Upper lobe of right lung (tissue), 1 donor: ENCODE results near the gene KCNMA1. TPM values are rescaled to one million over a fixed set of nuclear protein-coding genes. Genes with fewer than 3 reads are reported as not detected.

Source experiments
- ATAC-seq: fragments of 200-7000 bp; cut with Tn5 transposase; one replicate; pipeline ENCODE4 v1.9.1; 2020; ENCODE audit warnings: mild to moderate bottlenecking, moderate library complexity
- DNase-seq: peaks from one replicate; pipeline ENCODE4 v3.0.0-alpha.2; 2020
- H3K27ac ChIP-seq: fragments of 200-600 bp; one replicate; pipeline ENCODE4 v1.8.0; 2022
- H3K27me3 ChIP-seq: fragments of 200-600 bp; one replicate; pipeline ENCODE4 v1.8.0; 2022; ENCODE audit warnings: mild to moderate bottlenecking
- H3K36me3 ChIP-seq: fragments of 200-600 bp; one replicate; pipeline ENCODE4 v1.8.0; 2022
- H3K4me1 ChIP-seq: fragments of 200-600 bp; one replicate; pipeline ENCODE4 v1.8.0; 2022
- H3K4me3 ChIP-seq: fragments of 200-600 bp; one replicate; pipeline ENCODE4 v1.8.0; 2022; ENCODE audit warnings: mild to moderate bottlenecking
- H3K9me3 ChIP-seq: fragments of 200-600 bp; one replicate; pipeline ENCODE4 v1.8.0; 2022
- CTCF ChIP-seq: fragments of 200-600 bp; IDR thresholded peaks from one replicate; pipeline ENCODE4 v1.8.0; 2022; ENCODE audit warnings: antibody characterized with exemption
- intact Hi-C: fragments of 100-400 bp; cut with DNase I; formaldehyde crosslinking; loops from one replicate; pipeline ENCODE4 v1.11.0; 2022
- total RNA-seq: library from RNA; stranded (reverse); fragmentation: NEBNext Ultra II Directional; extraction: Animal tissue kit (Norgen Biotek cat#: 25700); gene quantifications from one replicate; pipeline ENCODE4 v1.2.1, GENCODE V29; 2021
- donor health status: DM: no; HTN: yes; CAD: no; lungs with severe emphysema.

The KCNMA1 gene
- total RNA-seq, 1 donor from 2014 or later, result 26.3 TPM

GRCh38 chr10:77371421-77371820 lies 266.2 kb downstream of the KCNMA1 start:
- DNase-seq (no peak), ATAC-seq (no peak)
- Histone ChIP-seq H3K27me3 (no peaks in the 10 kb centered on the region), H3K4me1 (no peaks in the 10 kb centered on the region), H3K27ac (no peak overlapping the region), H3K36me3 (no peaks in the 10 kb centered on the region), H3K4me3 (no peak overlapping the region), H3K9me3 (no peaks in the 10 kb centered on the region)
- no peak for TF ChIP-seq CTCF
- intact Hi-C loops, result no loop called here

GRCh38 chr10:77368006-77368405 lies 269.6 kb downstream of the KCNMA1 start:
- Histone ChIP-seq H3K27me3 (no peaks in the 10 kb centered on the region), H3K36me3 (no peaks in the 10 kb centered on the region), H3K27ac (no peak overlapping the region), H3K9me3 (no peaks in the 10 kb centered on the region), H3K4me3 (no peak overlapping the region), H3K4me1 (no peaks in the 10 kb centered on the region)
- no peak for TF ChIP-seq CTCF
- ATAC-seq (no peak), DNase-seq (no peak)
- intact Hi-C loops, result no loop called here

- intact Hi-C loops, result no loop called here
- no peaks in the 10 kb centered on the region for H3K4me1 ChIP-seq
- DNase-seq (no peak), ATAC-seq (no peak)
- no peaks in the 10 kb centered on the region for H3K36me3 ChIP-seq
- no peak overlapping the region for H3K27ac ChIP-seq
- no peaks in the 10 kb centered on the region for H3K27me3 ChIP-seq
- no peak overlapping the region for H3K4me3 ChIP-seq
- no peaks in the 10 kb centered on the region for H3K9me3 ChIP-seq
- TF ChIP-seq CTCF, result no peak
Measured at GRCh38 chr10:77363210-77363609, 274.4 kb downstream of the KCNMA1 start.

- no peak for DNase-seq
- no peaks in the 10 kb centered on the region for H3K27me3 ChIP-seq
- no peak for ATAC-seq
Measured at GRCh38 chr10:77361831-77362230, 275.8 kb downstream of the KCNMA1 start.

GRCh38 chr10:77361426-77361825 lies 276.2 kb downstream of the KCNMA1 start:
- H3K4me1 ChIP-seq, result no peaks in the 10 kb centered on the region
- H3K27me3 ChIP-seq, result no peaks in the 10 kb centered on the region
- no peak overlapping the region for H3K27ac ChIP-seq
- intact Hi-C loops, result no loop called here
- ATAC-seq (no peak), DNase-seq (no peak)
- H3K4me3 ChIP-seq, result no peak overlapping the region
- TF ChIP-seq CTCF, result no peak
- H3K36me3 ChIP-seq, result no peaks in the 10 kb centered on the region
- H3K9me3 ChIP-seq, result no peaks in the 10 kb centered on the region

More at GRCh38 chr10:77361831-77362230, 275.8 kb downstream of the KCNMA1 start:
- Histone ChIP-seq H3K4me1 (no peaks in the 10 kb centered on the region), H3K27ac (no peak overlapping the region), H3K4me3 (no peak overlapping the region), H3K9me3 (no peaks in the 10 kb centered on the region), H3K36me3 (no peaks in the 10 kb centered on the region)
- no peak for TF ChIP-seq CTCF
- intact Hi-C loops, result no loop called here

GRCh38 chr10:77360835-77361234 lies 276.8 kb downstream of the KCNMA1 start:
- intact Hi-C loops, result no loop called here
- Histone ChIP-seq H3K27ac (no peak overlapping the region), H3K36me3 (no peaks in the 10 kb centered on the region), H3K27me3 (no peaks in the 10 kb centered on the region), H3K4me3 (no peak overlapping the region), H3K4me1 (no peaks in the 10 kb centered on the region), H3K9me3 (no peaks in the 10 kb centered on the region)
- no peak for DNase-seq
- ATAC-seq, result no peak
- TF ChIP-seq CTCF, result no peak
